GM18861 (cell line): Measurements from ENCODE around the gene ZNF805.
"Not testable (repeated sequence)": the region's sequence is repeated elsewhere in the genome, so short reads cannot be mapped to it uniquely, and the experiment has no call there.

ENCODE experiments used
- ATAC-seq: cut with Tn5 transposase; IDR thresholded peaks from one replicate; pipeline ENCODE4 v1.9.1; 2021; ENCODE audit not compliant: unreplicated experiment

Gene ZNF805

DNA sequence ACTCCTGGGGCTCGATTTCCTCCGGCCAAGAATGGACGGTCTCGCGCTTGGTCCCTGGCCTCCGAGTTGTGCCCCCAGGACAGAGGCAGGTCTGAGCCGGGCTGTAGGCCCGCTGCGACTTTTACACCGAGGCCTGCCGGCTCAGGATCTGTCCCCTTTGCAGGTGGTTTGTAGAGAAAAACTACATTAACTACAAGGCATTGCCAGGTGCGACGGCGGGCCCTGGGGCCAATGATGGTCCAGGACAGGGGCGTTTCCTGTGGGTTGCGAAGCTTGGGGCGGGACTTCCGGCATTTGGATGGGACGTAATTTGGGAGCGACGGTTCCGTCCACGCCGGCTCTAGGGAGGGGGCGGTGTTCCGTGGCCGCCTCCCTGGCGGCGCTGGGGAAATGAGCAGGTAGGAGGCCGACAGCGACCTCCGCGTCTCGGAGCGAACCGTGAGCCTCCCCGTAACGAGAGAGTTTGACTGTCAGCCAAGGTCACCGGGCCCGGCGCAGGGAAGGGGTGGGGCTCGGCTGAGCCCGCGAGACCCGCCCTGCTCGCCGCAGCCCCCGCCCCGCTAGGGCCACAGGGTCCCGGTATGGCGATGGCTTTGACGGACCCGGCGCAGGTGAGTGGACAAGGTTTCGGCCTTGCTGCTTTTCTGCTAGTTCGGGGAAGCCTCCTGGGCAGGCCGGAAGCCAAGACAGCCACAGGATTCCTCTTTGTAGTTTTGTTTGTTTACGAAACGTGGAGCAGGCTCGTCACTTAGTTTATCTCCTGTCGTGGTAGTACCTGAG lies at the start of gene ZNF805:
ZNF805 (plus strand) TSS at position 322 of the 780 bp plus-strand sequence; CDS start at position 582, 260 bp downstream.
- ATAC-seq = peak; percentile 80

DNA sequence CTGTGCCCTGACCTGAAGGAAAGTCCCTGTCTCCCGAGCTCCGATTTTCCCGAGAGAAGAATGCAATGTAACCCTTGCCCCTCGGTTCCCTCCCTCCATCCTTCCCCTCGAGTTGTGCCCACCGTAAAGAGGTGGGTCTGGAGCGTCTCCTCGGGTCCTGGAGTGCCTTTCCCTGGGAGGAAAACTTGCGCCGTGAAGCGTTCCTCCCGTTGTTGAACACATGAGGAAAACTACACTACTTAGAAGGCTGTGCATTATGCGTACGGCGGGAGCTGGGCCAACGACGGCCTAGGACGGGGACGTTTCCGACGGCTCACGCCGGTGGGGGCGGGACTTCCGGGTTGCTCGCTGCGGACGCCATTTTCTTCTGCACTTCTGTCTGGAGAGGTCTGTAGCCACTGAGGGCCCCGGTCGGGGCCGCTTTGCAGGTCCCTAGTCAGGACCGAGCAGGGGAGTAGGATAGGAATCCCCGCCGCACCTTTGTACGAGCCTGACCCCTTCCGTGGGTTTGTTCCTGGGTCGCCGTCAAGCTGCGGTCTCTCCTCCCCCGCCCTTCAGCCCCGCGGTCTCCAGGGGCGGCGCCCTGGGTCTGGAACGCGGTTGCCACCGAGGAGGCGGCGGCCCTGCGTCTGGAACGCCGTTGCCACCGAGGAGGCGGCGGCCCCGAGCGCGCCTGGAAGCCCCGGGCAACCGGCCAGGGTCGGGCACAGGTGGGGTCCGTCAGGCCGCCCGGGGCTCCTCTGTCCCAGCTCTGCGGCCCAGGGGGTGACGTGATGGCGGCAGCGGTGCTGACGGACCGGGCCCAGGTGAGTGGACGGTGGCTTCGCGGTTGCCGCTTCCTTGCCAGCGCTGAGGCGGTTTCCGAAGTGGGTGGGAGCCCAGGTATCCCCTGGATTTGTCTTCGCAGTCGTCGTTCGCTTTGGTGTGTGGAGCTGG lies 49.0 kb upstream of the ZNF805 start, which contains the start of gene ZNF264:
ZNF264 (plus strand) TSS at position 360 of the 936 bp plus-strand sequence; CDS start at position 774, 414 bp downstream.
- peak; percentile 68 for ATAC-seq

DNA sequence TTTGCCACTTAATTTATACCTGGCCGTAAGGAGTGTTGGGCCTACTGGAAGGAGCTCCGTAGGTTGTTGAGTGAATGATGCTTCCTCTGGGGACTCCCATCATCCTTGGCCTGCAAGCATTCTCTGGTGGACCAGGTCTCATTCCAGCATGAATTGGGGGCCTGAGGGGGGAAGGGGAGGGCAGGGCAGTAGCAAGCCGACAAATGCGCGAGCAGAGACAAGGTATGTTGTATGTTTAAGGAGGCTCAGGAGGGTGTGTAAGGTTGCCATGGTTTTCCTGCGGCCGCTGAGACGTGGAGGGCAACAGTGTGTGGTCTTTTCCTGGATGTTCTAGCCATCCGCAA lies 48.4 kb upstream of the ZNF805 start:
- ATAC-seq = no peak

DNA sequence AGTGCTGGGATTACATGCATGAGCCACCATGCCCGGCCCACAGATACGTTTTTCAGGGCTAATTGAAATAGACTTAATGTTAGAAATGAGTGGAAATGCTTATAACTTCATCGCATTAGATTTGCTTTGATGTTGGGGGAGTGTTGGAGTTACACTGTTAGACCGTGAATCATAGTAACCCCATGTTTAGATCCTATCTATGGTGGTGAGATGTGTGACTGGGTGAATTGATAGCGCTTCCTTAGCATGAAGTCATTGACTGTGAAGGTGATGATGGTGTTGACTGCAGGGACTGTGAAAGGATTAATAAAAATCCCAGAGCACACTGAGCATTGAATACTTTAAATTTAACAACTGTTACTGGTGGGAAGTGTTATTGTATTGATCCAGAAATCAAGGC lies 47.4 kb upstream of the ZNF805 start:
- ATAC-seq = no peak

DNA sequence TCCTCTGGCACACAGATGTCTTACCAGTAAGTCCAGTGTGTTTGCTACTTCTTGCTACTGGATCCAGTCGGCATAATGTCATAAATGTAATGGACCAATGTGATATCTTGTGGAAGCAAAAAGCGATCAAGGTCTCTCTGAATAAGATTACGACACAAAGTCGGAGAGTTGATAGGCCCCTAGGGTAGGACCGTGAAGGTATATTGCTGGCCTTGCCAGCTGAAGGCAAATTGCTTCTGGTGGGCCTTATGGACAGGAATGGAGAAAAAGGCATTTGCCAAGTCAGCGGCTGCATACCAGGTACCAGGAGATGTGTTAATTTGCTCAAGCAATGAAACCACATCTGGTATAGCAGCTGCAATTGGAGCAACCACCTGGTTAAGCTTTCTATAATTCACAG lies 42.6 kb upstream of the ZNF805 start:
- not testable (repeated sequence) for ATAC-seq

DNA sequence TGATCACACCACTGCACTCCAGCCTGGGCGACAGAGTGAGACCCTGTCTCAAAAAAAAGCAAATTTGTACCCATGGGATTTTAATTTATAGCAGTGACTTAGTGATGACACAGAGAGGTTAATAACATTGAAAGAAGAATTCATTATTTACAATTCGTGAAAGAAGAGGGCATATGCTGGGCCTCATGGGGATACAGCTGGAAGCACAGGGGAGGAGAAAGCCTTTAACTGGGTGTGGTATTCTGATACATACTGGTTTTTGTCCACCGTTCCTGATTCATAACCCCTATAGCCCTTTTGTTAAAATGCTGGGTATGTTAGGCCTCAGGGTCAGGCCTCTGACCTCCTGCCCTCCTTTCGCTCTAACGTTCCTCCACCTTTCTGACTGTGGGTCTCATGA lies 38.3 kb upstream of the ZNF805 start:
- ATAC-seq = no peak

DNA sequence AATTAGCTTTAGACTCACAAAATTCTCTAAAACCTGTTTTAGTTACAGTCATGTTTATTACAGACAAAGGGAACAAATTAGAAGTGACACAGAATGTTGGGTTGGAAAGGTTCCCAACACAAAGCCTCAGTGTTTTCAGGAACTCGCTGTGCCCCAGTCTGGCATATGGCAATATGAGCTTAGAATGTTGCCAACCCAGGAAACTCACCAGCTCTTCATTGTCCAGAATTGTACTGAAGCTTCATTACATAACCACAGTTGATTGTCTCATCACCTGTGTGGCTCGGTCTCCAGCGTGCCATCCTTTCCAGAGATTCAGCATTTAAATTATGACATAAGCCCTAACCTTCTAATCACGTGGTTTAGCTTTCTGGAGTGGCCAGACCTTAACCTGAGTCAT lies 30.1 kb upstream of the ZNF805 start:
- ATAC-seq = no peak

DNA sequence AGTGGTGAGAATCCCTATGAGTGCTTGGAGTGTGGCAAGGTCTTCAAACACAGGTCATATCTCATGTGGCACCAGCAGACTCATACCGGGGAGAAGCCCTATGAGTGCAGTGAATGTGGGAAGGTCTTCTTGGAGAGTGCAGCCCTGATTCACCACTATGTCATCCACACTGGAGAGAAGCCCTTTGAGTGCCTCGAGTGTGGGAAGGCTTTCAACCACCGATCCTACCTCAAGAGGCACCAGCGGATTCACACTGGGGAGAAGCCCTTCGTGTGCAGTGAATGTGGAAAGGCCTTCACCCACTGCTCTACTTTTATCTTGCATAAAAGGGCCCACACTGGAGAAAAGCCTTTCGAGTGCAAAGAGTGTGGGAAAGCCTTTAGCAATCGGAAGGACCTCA lies 28.3 kb upstream of the ZNF805 start:
- ATAC-seq = no peak

DNA sequence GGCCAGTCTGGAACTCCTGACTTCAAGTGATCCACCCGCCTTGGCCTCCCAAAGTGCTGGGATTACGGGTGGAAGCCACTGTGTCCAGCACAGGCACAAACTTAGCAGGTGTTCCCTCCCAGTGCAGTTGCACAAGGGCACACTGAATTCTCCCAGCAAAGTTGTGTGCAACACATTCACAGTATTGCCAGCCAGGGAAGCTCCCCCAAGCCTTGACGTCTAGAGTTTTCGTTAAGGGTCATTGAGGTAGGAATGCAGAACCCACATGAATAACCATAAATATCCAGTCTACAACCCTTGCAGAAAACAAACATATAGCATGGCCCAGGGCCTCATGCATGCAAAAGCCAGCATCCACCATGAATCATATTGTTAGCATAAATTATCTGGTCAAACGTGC lies 12.9 kb upstream of the ZNF805 start:
- ATAC-seq = no peak

DNA sequence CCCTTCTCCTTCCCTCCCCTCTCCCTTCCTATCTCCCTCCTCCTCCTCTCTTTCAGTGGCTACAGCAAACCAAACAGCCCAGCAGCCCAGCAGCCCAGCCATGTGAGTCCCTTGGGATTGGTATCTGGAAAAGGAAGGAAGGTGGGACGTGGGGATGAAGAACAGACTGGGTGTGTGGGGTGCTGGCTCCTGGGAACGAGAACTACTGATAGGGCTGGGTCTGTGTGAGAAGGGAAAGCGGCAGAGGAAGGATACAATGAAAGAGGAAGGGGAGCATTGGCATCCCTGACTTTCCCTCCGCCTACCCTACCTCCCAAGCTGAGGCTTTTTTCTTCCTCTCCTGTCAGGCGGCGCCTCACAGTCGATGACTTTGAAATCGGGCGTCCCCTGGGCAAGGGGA lies 8.7 kb upstream of the ZNF805 start:
- no peak for ATAC-seq

DNA sequence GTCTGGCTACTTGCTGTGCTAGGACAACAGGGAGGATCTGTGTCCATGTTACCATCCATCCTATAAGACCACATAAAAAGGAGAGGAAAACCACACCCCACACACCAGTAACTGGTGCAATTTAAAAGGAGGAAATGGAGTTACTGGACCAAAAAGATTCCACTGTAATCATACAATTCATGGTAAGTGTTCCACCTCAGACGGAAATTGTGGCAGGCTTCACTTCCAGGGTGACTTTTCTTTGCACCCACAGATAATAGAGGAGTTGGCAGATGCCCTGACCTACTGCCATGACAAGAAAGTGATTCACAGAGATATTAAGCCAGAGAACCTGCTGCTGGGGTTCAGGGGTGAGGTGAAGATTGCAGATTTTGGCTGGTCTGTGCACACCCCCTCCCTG lies 7.2 kb upstream of the ZNF805 start:
- no peak for ATAC-seq

DNA sequence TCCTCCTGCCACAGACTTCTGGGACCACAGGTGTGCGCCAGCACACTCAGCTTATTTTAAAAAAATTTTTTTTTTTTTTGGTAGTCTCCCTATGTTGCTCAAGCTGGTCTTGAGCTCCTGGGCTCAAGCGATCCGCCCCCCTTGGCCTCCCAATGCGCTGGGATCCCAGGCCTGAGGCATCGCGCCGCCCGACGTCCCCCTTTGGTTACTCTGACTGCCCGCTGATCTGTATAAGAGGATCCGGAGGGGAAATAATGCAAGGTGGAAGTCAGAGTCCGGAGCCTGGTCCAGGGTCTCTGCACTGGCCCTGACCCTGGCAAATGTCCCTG lies 486 bp upstream of the ZNF805 start:
- no peak for ATAC-seq

DNA sequence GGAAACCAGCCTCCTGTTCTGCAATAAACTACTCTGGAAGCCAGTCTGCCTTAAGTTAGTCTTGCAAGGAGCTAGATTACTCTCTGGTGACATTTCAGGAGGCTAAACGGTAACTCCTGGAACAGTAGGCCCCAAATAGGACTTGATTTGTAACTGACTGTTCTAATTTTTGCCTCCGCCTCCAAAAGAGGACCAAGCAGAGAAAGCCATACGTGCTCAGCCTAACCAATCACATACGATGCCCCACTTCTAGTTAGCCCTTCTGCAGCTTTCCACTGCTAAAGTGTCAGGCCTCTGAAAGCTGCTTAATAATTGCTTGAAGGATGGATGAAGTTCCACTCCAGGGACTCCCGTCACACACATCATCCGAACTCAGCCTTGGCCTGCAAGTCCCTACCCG lies 744 bp downstream of the ZNF805 start:
- ATAC-seq = no peak

DNA sequence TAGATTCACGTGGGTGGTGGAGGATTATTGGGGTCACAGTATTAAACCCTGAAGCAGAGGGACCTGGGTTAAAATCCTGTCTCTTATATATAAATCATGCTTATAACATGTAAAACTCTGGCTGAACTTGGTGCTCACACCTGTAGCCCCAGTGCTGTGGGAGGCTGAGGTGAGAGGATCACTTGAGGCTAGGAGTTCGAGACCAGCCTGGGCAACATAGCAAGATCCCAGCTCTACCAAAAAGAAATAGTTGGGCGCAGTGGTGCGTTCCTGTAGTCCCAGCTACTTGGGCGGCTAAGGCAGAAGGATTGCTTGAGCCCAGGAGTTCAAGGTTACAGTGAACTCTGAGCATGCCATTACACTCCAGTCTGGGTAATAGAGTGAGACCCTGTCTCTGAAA lies 2.4 kb downstream of the ZNF805 start:
- no peak for ATAC-seq

DNA sequence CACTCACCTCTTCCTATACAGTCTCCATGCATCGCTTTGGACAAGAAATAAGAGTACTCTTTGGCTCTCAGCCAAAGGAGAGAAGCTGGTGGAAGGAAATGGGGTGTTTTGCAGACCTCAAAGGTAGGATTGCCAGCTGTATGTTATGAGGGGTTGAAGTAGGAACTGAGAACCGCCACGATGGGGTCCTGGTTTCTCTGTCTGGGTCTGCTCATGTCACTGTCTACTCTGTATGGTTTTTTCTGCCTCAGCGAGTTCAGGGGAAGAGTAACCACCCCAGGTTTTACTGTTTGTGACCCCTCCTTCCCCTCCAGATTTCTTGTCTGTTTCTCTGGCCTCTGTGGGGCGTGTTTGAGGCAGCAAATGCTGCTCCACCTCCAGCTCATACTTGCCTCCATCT lies 4.1 kb downstream of the ZNF805 start:
- no peak for ATAC-seq

DNA sequence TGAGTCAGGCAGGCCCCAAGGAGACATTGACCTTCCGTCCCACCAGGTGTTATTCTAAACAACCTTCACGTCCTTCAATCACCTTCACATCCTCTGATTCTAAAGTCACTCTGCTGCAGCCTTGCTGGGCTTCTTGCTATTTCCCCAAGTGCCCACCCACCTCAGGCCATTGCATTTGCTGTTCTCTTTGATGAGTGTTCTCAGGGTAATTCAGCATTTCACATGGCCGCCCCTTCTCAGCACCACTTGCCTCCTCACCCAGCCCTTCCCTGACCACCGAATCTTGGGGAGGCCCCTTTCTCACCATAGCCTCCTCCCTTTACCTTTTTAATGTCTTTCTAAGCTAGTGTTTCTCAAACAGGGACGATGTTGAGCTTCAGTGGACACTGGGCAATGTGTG lies 4.6 kb downstream of the ZNF805 start:
- ATAC-seq = no peak

DNA sequence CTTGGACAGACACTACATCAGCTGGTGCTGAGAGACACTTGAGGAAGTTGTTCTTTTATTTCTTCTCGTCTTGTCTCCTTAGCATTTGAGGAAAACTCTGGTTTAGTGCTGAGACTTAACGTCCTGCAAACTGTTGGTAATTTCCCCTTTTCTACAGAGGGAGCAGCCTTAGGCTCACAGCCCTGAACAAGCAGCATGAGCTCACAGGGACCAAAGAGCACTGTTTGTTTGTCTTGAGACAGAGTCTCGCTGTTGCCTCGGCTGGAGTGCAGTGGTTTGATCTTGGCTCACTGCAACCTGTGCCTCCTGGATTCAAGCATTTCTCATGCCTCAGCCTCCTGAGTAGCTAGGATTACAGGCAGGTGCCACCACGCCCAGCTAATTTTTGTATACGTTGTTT lies 5.5 kb downstream of the ZNF805 start:
- ATAC-seq = no peak

DNA sequence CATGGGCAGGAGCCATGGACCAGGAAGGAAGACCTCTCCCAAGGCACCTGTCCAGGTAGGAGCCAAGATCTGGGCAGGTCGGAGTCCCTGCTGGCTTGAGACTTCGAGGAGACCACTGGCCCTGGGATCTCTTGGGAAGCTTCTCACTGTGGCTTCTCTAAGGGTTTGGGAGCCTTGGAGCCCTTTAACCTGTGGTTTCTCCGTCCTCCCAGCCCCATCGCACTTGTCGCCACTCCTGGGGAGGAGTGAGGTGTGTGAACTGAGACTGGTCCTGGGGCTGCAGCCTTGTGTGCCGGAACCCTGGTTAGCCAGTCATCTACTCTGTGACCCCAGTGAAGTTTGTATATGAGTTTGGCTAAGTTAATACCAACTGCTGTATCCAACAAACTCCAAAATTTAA lies 8.2 kb downstream of the ZNF805 start:
- no peak for ATAC-seq

DNA sequence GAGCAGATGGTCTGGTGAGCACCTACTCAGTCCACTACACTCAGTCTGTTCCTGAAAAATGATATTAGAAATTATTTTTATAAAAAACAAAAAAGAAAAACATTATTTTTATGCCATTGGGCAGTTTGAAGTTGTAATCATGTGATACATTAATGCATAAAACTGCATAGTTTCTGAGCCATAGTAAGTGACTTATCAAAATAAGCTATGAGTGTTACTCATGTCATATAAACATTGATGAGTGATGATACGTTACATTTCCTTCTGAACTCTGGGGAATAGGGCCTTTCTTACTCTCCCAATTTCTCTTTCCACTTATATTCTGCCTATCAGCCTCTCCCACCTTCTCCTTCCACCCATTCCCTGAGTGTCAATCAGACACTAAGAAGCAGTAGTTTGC lies 8.9 kb downstream of the ZNF805 start:
- ATAC-seq = no peak

DNA sequence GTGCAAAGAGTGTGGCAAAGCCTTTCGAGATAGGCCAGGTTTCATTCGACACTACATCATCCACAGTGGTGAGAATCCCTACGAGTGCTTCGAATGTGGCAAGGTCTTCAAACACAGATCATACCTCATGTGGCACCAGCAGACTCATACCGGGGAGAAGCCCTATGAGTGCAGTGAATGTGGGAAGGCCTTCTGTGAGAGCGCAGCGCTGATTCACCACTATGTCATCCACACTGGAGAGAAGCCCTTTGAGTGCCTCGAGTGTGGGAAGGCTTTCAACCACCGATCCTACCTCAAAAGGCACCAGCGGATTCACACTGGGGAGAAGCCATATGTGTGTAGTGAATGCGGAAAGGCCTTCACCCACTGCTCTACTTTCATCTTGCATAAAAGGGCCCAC lies 13.3 kb downstream of the ZNF805 start:
- not testable (repeated sequence) for ATAC-seq

DNA sequence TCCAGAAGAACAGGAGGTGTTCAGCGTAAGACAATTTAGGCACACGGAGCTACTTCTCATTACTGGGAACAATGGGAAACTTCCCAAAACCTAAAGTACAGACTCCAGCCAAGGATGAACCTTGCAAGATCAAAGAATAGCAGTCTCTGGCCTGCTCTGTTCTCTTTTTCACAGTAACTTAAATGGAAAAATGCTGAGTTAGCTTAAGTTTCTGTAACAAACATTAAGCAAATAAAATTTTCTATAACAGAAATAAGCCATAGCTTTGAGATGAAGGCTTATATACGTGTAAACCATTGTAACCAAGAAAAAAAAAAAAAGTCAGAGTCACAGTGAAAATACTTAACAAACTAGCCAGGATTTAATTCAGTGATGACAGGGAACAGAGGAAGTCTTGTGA lies 21.6 kb downstream of the ZNF805 start:
- ATAC-seq = no peak

DNA sequence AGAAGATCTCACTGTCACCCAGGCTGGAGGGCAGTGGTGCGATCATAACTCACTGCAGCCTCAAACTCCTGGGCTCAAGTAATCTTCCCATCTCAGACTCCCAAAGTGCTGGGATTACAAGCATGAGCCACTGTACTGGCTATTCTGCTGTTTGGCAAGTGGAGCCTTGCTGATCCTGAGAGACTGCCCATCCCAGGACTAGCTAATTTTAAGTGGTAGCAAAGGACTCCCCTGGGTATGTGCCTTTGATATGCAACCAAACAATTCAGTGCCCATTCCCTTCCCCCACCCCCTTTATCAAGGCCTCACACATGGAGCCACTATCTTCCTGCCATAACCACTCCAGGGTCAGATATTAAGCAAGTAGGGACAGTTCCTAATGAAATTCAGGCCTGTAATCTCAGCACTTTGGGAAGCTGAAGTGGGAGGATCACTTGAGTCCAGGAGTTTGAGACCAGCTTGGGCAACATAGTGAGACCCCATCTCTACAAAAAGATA lies 22.9 kb downstream of the ZNF805 start:
- no peak for ATAC-seq
